HG02852 (cell line): ENCODE data around the gene THSD4.

ENCODE experiments used
- ATAC-seq: cut with Tn5 transposase; IDR thresholded peaks from one replicate; pipeline ENCODE4 v1.9.1; 2021; ENCODE audit warnings: mild to moderate bottlenecking, moderate library complexity; ENCODE audit not compliant: unreplicated experiment

Gene THSD4

DNA sequence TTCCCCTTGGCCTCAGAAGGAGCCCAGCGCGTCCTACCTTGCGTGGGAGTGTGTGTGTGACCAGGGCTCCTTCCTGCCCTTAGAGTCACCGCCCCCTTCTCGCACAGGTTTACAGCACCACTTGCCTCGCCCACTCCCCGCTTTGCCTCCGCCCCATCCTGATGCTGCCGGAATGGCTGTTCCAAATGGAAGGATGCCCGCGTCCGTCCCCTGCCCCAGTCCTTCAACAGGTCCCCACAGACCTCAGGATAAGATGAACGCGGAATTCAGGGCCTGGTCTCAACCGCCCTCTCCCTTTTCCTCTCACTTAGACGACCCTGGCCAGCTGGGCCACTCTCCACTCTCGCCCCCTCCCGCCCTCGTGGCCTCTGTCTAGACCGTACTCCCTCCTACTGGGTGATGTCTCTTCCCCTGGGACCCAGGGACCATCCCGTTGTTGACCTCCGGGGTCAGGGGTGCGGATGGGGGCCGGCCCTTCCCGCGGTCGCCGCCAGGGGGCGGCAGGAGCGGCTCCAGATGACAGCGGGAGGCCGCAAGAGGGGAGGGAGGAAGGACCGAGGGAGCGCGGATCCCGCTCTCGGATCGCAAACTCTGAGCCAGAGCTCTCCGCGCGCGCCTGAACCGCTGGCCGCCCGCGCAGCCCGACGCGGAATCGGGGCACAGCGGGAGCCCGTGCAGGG is at the start of gene THSD4:
TSS of gene THSD4 (plus strand) at position 585 of the 680 bp plus-strand sequence.
- peak; percentile 65 for ATAC-seq

DNA sequence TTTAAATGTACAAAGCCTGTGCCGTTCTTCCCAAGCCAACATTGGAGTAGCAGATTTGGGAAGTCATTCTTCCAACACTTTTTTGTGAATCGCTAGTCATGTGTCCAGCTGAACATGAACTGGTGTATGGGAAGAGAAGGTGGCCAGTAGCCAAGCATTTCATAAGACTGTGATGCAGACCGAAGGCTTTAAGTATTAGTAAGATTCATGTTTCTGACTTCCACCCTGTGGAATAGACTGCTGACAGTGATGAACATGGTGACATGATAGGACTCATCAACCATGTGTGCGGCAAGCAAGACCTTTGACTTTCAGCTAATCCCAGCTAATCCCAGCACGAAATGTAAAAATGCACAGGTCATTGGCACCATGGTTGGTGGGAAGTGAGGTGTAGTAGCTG is 48.3 kb upstream of the THSD4 start:
- ATAC-seq = no peak

DNA sequence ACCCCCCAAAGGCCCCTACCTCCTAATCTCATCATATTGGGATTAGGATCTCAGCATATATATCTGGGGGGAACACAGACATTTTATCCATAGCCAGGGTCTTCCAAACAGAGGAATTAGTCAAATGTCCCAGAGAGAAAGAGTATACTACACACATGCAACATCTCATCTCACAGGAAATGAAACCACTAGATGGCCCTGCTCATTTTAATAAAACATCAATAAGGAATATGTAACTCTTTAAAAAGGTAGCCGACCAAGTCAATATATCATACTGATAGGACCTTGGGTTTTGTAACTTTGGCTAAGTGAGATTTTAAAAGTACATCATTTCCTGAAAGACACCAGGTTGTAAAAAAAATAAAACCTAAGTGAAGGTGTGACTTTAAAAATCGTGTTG is 45.6 kb upstream of the THSD4 start:
- no peak for ATAC-seq

DNA sequence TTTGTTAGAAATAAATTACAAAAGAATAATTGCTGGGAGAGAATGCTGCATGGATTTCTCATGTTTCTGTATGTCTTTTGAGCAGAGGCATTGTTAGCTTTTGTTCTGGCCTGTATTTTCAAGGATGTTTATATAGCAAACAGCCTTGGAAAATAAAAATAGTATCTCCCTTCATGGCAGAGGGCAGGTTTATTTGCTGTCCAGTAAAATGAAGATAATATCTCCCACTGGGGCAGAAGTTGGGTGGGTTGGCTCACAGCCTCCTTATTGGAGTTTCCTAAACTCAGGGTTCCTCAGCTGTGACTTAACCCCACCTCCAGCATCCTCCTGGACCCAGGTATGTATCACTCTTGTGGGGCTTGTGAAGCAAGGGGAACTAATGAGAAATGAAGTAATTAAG is 43.7 kb upstream of the THSD4 start:
- ATAC-seq = no peak

DNA sequence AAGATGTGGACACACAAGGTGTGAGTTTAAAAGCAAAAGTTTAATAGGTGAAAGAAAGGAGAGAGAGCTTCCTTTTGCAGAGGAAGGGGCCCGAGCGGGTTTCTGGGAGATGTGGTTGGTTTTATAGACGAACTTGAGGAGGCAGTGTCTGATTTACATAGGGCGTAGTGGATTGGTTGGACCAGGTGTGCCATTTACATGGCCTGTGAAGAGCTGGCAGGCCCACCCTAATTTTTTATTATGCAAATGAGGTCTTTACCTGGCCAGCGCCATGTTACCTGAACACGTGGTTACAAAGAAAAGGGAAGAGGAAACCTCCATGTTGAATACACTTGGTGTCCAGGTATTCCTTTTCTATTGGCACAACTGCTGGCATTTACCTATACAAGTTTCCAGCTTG is 42.8 kb upstream of the THSD4 start:
- ATAC-seq = no peak

DNA sequence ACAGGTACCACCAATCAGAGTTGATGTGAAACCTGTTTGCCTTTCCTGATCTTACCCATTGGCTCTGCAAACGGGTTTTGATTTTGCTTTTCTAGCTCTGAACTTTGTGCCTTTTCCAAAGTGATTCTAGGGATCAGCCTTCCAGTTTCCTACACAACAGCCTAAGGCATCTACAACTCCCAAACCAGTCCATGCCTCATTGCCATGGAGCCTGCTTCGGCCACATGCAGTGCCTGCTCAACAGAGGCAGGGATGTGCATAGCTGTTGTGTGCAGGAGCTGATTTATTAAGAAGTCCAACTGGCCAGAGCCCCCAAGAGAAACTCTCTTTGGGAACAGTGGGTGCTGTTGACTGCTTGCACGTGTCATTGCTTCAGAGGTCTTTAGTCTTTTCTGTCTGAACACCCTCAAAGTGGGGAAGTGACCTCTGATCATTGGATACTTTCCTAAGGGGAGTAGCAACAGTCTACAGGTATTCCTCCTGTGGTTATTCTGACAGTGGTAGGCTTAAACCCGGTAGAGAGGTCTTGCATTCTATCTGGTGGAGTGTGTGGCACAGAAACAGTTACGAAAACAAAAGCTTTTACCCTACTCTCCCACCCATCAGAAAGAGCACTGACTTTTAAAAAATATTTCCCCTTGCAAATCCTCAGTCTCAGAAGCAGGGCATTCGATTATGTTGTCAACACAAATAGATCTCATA is 36.6 kb upstream of the THSD4 start:
- no peak for ATAC-seq

DNA sequence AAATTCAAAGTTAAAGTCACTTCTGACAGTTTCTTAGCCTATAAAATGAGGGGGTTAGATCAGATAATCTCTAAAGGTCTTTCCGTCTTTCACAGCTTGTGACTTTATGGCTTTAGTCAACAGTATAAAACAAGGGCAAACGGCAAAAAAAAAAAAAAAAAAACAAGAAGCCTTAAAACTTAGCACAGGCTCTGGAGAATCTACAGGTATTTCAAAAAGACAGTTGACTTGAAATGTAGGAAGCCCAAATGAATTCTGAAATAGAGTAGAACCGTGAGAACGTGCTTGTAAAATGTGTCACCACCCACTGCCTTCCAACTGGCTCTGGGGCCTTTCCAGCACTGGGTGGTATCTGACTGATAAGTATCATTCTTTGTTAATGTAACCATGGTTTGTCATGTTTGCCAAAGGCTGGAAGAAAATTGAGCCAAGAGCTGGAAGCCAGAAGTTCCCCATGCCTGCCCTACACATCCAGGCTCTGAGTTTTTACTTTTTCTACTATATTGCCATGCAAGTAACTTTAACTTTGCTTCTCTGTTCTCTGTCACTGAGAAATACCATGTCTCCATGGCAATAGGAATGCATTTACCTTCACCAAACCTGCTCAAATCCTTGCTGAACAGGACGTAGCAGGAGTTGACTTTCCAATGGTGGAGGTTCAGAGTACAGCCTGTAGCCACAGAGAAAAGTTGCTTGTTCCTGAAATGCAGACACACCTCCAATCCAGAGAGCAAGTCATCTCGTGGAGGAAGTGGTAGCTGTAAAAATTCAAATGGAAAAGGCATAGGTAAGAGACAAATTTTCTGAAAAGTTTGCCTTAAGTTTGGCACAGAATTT is 35.8 kb upstream of the THSD4 start:
- no peak for ATAC-seq

DNA sequence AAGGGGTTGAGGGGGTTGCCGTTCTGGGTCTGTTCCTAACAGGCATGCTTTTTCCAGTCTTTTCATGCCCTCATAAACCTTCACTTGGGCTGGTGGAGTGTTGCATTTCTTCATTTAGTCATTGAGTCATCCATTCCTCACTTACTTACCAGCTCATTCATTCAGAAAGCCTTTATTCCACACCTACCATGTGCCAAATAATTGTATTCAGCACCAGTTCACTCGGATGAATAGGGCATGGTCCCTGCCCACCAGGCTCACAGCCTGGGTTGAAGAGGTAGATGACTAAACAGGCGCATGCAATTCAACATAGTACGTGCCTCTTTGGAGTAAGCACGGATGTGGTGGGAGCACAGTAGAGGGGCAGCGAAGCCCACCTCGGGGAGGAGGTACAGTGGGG is 35.1 kb upstream of the THSD4 start:
- ATAC-seq = no peak

DNA sequence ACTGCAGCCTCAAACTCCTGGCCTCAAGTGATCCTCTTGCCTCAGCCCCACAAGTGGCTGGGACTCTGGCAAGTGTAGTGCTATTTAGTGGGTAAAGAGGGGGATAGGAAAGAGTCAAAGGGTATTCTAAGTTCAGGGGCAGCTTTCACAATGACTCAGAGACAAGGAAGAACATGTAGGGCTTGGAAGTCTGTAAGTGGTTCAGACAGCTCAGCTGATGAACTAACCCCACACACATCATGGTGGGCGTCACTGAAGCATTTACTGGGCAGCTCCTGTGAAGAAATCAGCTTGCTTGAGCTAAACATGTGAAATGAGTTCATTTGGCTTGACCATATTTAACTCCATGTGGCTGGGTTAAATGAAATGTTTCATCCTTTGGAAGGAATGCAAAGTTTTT is 34.6 kb upstream of the THSD4 start:
- ATAC-seq = no peak

DNA sequence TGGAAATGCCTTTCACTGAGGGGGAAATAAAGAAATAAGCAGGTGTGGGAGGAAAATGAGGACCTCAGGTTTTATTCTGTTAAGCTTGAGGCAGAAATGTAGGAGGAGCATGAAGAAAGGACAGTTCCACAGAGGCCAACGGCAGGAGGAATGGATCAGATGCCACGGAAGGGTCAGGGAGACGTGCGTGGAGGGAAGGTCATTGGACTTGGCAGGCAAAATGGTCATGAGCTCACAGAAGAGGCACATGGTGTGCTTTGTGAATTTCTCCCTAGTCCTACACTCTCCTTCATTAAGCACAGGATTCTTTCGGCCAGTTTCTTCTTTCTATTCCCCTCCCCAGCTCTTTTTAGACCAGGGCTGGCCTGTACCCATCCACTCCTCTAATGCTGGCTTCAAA is 32.5 kb upstream of the THSD4 start:
- ATAC-seq = no peak

DNA sequence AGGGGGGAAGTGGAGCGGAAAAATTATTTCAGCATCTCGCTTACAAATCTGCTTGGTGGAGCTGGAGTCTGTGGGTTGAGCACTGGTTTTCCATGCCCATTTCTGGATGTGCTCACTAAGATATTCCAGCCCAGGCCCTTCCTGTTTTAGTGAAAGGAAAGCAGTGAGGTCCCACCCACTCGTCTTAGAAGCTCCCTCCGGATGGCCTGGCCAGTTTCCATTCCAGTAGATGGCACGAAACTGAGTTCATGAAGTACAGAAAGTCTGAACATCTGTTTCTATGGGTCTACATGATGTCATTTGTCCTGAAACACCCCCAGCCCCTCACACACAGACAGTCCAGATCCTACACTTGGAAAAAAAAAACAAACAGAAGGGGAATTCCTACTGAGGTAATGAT is 31.9 kb upstream of the THSD4 start:
- no peak for ATAC-seq

DNA sequence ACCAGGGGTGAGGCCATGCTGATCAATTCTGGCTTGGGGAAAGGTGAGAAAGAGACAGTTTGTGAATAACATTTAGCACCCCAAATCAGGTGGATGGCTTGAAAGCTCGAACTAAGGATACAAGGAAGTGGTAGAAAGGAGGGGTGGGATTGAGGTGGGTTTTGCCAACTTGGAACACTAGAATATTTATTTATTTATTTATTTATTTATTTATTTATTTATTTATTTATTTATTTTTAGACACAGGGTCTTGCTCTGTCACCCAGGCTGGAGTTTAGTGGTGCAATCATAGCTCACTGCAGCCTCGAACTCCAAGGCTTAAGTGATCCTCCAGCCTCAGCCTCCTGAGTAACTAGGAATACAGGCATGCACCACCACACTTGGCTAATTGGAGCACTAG is 31.0 kb upstream of the THSD4 start:
- ATAC-seq = no peak

DNA sequence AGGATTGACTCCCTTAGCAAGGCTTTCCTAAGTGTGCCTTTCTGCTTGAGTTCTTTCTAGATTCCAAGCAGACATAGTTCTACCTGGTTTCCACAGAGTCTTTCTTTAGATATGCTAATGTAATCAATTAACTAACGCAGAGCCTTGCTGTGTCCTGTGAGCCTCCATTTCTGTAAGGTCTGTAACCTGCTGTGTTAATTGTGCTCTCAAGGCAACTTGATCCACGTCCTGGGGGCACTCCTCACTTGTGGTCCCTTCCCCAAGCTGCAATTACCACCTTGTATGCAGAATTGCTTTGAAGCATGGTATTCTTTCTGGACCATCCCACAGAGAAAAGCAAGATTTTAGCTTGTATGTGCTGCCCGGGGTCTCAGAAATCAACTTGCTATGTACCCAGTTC is 29.5 kb upstream of the THSD4 start:
- no peak for ATAC-seq

DNA sequence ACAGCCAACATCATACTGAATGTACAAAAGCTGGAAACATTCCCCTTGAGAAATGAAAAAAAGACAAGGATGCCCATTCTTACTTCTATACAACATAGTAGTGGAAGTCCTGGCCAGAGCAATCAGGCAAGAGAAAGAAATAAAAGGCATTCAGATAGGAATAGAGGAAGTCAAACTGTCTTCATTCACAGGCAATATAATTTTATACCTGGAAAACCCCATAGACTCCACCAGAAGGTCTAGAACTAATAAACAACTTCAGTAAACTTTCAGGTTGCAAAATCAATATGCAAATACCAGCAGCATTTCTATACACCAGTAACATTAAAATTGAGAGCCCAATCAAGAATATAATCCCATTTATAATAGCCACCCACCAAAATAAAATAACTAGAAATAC is 27.1 kb upstream of the THSD4 start:
- no peak for ATAC-seq

DNA sequence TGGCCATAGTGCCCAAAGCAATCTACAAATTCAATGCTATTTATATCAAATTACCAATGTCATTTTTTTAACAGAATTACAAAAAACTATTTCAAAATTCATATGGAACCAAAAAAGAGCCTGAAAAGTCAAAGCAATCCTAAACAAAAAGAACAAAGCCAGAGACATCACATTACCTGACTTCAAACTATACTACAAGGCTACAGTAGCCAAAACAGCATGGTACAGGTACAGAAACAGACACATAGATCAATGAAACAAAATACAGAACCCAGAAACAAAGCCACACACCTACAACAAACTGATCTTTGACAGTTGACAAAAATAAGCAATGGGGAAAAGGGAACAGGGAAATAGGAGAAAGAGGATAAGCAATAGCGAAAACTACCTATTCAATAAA is 26.6 kb upstream of the THSD4 start:
- no peak for ATAC-seq

DNA sequence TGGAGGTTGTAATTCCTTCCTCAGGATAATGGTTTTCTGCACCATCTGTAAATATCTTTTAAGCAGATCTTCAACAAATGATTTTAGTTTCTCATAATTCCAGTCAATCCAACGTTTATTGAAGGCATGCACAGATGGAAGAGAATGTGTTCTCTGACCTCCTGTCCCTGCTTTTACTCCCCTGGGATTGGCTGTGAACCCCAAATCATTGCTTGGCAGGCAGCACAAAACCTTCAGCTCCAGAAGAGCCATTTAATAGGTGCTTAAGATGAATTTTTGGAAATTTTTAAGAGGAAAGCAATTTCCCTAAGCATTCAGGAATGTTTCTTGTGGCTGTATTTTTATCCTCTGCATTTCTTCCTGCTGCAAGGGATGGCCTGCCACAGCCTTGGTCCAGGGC is 25.5 kb upstream of the THSD4 start:
- ATAC-seq = no peak

DNA sequence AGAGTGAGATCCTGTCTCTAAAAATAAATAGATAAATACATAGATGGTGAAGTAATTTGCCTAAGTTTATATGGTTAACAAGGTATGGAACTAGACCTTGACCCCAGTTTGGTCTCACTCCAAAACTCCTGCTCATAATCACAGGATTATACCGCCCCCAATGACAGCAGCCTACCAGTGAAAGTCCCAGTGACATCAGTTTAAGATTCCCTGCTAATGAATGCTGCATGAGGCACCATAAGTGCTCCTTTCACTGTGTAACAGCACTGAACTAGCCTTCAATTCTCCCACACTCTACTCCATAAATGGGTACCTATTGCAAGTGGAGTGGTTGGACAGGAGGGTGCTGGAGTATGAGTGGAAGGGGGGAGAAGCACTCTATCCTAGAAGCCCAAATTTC is 23.7 kb upstream of the THSD4 start:
- ATAC-seq = no peak

DNA sequence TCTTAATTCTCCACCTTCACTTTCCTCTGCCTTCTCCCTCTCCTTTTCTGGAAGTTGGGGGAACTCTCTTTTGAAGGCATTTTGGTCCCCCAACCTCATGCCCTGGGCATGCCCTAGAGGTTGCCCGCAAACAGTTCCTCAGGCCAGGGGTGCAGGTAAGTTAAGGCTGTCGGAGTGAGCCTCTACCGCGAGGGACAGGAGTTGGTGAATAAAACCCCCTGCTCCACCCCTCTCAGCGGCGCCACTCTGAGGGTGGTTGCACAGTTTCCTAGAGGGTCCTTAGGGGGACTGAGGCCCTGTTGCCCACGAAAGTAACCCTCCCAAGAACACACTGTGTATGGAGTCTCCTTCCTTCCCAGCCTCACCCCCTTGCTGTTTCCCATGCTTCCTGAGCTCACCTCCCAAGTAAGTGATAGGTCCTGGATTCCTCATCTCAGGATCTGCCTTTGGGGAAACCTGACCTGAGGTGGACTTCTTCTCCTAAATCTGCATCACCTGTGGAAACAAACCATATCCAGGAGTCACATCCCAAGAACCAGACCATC is 23.1 kb upstream of the THSD4 start:
- ATAC-seq = no peak

DNA sequence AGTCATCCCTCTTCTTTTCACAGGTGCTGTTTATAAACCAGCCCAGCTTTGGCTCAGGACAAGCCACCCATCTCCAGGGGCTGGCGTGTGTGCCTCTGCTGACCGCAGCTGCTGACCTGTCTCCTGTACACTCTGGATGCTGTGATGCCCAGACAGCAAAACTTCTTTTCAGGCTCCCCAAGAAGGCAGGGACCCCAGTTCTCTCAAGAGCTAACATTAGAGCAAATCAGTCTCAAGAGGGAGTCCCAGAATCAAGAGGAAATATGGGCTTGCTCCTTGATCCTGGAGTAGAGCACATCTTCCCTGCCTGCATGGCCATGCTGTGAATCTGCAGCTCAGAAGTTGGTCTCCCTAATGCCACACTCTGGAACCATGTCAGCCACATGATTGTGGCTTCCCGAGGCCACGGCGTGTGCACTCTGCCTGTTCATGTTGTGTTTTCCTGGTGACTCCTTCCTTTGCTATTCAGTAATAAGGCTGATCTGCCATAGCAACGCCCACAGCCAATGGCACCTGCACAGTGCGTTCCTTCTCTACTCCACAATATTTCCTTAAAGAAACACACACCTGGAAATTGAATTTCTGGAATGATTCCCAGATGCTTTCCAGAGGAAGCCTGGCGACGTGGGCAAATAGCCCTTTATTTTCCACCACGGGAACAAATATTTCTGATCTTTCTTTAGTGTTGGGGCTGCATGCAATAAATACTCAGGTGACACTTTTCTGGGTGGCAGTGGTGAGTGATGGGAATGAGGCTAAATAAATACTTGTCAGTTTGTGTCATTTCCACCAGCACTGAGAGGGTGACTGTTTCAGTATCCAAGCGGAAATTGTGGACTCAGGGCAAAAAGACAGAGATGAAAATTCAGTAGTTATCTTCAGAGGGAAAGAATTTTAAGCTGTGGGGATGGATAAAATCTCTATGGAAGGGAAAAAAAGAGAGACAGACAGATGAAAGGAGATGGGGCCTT is 21.9 kb upstream of the THSD4 start:
- ATAC-seq = no peak

DNA sequence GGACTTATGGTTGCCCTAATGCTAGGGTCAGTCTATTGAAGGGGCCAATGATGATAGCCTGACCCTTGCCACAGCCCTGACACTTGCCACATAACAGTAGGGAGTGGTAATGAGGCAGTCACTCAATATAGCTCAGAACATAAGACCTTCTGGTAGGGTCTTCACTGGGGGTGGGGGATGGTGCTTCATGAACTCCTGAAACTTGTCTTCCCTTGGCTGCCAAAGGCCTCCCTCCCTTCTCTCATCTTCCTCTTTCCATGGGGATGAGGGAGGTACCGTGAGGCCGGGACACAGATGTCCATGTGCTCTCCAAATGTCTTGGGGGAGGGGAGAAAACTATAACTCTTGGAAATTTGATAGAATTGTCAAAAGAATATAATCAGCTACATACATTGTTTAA is 21.1 kb upstream of the THSD4 start:
- ATAC-seq = no peak

DNA sequence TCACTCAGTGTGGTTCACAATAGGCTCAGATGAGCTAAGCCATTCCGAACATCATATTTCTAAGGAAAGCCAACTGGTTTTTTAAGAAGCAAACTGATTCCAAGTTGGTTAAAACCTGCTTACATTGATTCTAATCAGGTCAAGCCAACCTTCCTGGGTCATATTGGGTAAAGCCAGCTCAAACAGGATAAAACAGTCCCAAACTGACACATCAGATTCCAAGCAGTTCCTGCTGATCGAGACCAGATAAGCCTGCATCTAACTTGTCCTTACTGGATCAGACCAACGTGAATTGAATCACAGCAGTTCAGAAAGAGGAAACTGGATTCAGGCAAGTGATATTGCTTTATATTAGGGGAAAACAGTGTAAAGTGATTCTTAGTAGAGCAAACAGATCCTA is 18.6 kb upstream of the THSD4 start:
- ATAC-seq = no peak
